ENCODE data around the gene LRRC47.

The LRRC47 gene

DNA sequence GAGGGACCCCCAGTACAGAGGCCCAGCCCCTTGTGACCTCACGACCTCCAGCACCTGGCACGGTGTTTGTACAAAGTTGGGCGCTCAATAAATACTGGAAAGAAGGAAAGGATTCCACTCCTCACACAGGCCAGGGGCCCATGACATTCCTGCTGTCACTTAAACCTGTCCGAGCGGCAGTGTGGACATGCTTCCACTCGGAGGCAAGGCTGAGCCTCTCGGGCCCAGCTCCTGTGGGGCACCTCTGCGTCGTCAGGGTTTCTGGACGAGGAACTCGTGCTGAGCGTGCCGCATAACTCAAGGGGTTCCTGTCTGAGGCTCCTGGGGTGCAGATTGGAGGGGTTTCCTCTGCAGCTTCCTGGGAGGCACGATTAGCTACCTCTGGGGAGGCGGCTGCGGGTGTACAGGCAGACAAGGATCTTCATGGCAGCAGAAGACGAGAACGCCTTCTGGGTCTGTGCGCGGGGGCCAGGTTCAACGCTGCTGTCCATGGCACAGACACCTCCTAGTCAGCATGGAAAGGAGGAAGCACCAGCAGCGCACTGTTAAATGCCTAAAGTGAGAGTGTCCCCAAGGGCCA, 27.4 kb downstream of the LRRC47 start:
- H3K4me2 ChIP-seq (ENCODE audit: low read length) = no peak overlapping the region
- no peak overlapping the region for H3K4me3 ChIP-seq (ENCODE audit: low read depth, low read length, poor library complexity, severe bottlenecking)
- no peaks in the 10 kb centered on the region; the same call in none of the 2 replicates for H3K27me3 ChIP-seq (ENCODE audit: insufficient read depth, low read length)
- no peak overlapping the region for H3K9ac ChIP-seq (ENCODE audit: low read length)
- no peaks in the 10 kb centered on the region for H3K79me2 ChIP-seq (ENCODE audit: insufficient read depth, low read length)
- no peaks in the 10 kb centered on the region for H3K9me2 ChIP-seq (ENCODE audit: low read depth, low read length)
- TF ChIP-seq EZH2 (IDR thresholded peaks at IDR 0.05; ENCODE audit: borderline replicate concordance, low read length) = no peak
- TF ChIP-seq, protein P1, sequence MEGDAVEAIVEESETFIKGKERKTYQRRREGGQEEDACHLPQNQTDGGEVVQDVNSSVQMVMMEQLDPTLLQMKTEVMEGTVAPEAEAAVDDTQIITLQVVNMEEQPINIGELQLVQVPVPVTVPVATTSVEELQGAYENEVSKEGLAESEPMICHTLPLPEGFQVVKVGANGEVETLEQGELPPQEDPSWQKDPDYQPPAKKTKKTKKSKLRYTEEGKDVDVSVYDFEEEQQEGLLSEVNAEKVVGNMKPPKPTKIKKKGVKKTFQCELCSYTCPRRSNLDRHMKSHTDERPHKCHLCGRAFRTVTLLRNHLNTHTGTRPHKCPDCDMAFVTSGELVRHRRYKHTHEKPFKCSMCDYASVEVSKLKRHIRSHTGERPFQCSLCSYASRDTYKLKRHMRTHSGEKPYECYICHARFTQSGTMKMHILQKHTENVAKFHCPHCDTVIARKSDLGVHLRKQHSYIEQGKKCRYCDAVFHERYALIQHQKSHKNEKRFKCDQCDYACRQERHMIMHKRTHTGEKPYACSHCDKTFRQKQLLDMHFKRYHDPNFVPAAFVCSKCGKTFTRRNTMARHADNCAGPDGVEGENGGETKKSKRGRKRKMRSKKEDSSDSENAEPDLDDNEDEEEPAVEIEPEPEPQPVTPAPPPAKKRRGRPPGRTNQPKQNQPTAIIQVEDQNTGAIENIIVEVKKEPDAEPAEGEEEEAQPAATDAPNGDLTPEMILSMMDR (IDR thresholded peaks at IDR 0.05; ENCODE audit: low read length) = no peak
- H4K20me1 ChIP-seq (ENCODE audit: insufficient read depth, low read length) = no peaks in the 10 kb centered on the region
- no peaks in the 10 kb centered on the region for H3F3A ChIP-seq (ENCODE audit: insufficient read depth, low read length)
- no peak overlapping the region for H3K27ac ChIP-seq (ENCODE audit: low read depth, low read length, poor library complexity, severe bottlenecking)
- no peaks in the 10 kb centered on the region for H3K36me3 ChIP-seq (ENCODE audit: insufficient read depth, low read length)
- peaks cover 9% of the 10 kb centered on the region for H3K4me1 ChIP-seq (ENCODE audit: insufficient read depth, low read length, severe bottlenecking)
- no peaks in the 10 kb centered on the region for H3K9me3 ChIP-seq (ENCODE audit: low read length)
- H2AFZ ChIP-seq (ENCODE audit: low read length) = no peak overlapping the region

DNA sequence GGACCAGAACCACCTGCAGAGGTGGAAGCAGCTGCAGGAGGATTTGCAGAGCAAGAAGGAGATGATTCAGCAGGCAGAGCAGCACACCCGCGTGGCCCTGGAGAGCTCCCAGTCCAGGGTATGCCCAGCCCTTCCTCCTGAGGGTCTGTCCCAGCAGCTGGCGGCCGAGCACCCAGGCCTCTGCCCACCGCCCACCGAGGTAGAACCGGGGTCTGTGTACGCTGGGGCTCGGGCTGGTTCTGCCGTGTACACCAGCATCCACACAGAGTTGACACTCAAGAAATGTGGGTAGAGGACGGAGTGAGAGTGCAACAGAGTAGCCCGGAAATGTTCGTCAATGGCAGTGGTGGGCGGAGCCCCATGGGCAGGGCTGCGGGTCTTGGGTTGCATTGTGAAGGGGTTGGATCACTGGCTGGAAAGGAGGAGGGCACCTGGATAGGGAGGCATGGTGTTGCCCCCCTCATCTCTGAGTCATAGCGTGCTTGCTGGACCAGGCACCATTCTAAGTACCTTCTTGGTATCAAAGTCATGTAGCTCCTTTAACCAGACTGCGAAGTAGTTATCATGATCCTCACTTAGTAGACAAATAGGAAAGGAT, 28.9 kb downstream of the LRRC47 start:
- Histone ChIP-seq H3K4me2 (ENCODE audit: low read length) (no peak overlapping the region), H2AFZ (ENCODE audit: low read length) (no peak overlapping the region), H3K4me1 (ENCODE audit: insufficient read depth, low read length, severe bottlenecking) (peaks cover 9% of the 10 kb centered on the region), H3K4me3 (ENCODE audit: low read depth, low read length, poor library complexity, severe bottlenecking) (no peak overlapping the region), H3K79me2 (ENCODE audit: insufficient read depth, low read length) (no peaks in the 10 kb centered on the region), H3K9me2 (ENCODE audit: low read depth, low read length) (no peaks in the 10 kb centered on the region), H4K20me1 (ENCODE audit: insufficient read depth, low read length) (no peaks in the 10 kb centered on the region), H3F3A (ENCODE audit: insufficient read depth, low read length) (no peaks in the 10 kb centered on the region), H3K36me3 (ENCODE audit: insufficient read depth, low read length) (no peaks in the 10 kb centered on the region), H3K27me3 (ENCODE audit: insufficient read depth, low read length) (peaks cover 4% of the 10 kb centered on the region), H3K9ac (ENCODE audit: low read length) (no peak overlapping the region), H3K9me3 (ENCODE audit: low read length) (no peaks in the 10 kb centered on the region), H3K27ac (ENCODE audit: low read depth, low read length, poor library complexity, severe bottlenecking) (no peak overlapping the region)
- TF ChIP-seq, protein P1 (IDR thresholded peaks at IDR 0.05; ENCODE audit: low read length) = no peak
- TF ChIP-seq EZH2 (IDR thresholded peaks at IDR 0.05; ENCODE audit: borderline replicate concordance, low read length) = no peak

DNA sequence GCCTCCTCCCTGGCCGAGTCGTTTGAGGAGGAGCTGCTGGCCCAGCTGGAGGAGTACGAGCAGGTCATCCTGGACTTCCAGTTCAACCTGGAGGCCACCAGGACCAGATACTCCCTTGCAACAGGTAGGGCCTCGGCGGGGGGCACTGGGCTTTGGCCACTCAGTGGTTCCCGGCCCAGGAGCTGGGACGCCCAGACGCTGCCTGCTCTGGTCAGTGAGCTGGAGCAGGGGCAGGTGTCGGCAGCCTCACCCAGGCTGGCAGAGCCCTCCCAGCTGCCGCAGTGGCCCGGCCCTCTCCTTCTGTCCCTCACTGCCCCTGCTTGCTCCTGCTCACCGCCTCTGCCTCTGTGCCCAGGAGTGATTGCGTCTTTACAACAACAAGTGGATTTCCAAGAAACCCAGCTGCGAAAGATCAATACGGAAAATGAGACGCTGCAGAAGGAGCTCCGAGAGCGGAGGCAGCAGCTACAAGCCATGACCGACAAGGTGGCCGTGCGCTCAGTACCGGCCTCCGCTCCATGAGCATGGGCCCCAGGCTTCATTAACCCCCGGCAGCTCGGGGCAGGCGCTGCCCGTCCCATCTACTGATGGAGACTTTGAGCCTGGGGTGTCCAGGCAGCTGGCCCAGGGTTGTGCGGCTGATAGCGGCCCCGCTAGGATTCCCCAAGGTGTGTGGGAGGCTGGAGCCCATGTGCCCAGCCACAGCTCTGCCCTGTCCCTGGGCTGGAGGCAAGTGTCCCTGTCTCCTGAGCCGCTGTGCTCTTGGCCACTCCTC, 32.8 kb downstream of the LRRC47 start:
- Histone ChIP-seq H3K36me3 (ENCODE audit: insufficient read depth, low read length) (no peaks in the 10 kb centered on the region; the same call in 1 of the 2 replicates), H3K27me3 (ENCODE audit: insufficient read depth, low read length) (peaks cover 27% of the 10 kb centered on the region), H3K27ac (ENCODE audit: low read depth, low read length, poor library complexity, severe bottlenecking) (no peak overlapping the region), H4K20me1 (ENCODE audit: insufficient read depth, low read length) (no peaks in the 10 kb centered on the region), H3K4me2 (ENCODE audit: low read length) (no peak overlapping the region), H3F3A (ENCODE audit: insufficient read depth, low read length) (no peaks in the 10 kb centered on the region), H3K79me2 (ENCODE audit: insufficient read depth, low read length) (no peaks in the 10 kb centered on the region), H2AFZ (ENCODE audit: low read length) (no peak overlapping the region), H3K9me2 (ENCODE audit: low read depth, low read length) (no peaks in the 10 kb centered on the region), H3K9ac (ENCODE audit: low read length) (no peak overlapping the region), H3K9me3 (ENCODE audit: low read length) (peaks cover 7% of the 10 kb centered on the region), H3K4me1 (ENCODE audit: insufficient read depth, low read length, severe bottlenecking) (no peaks in the 10 kb centered on the region), H3K4me3 (ENCODE audit: low read depth, low read length, poor library complexity, severe bottlenecking) (no peak overlapping the region)
- TF ChIP-seq, protein P1 (IDR thresholded peaks at IDR 0.05; ENCODE audit: low read length) = no peak
- no peak for TF ChIP-seq EZH2 (IDR thresholded peaks at IDR 0.05; ENCODE audit: borderline replicate concordance, low read length)

Measured in OCI-LY1 (cell line).